Hepatocyte (in vitro differentiated cells): ENCODE measurements around the gene IVD. TPM values are rescaled to one million over a fixed set of nuclear protein-coding genes. Genes with fewer than 3 reads are reported as not detected.

Source experiments
- DNase-seq: peaks from one replicate; pipeline ENCODE4 v3.0.0-alpha.2; 2016; ENCODE audit warnings: low spot score
- H2AFZ ChIP-seq: fragments of 200-600 bp; sonication (generic); 2 replicates; pipeline ENCODE4 v1.6.0; 2016; ENCODE audit warnings: antibody characterized with exemption, mild to moderate bottlenecking
- H3K27ac ChIP-seq: fragments of 200-600 bp; sonication (generic); 2 replicates; pipeline ENCODE4 v1.5.1; 2016; ENCODE audit warnings: mild to moderate bottlenecking
- H3K27me3 ChIP-seq: fragments of 200-600 bp; sonication (generic); 2 replicates; pipeline ENCODE4 v1.6.1; 2016
- H3K36me3 ChIP-seq: fragments of 200-600 bp; sonication (generic); replicated peaks from 2 replicates; pipeline ENCODE4 v1.5.1; 2016; ENCODE audit warnings: low read depth; ENCODE audit not compliant: insufficient read depth
- H3K4me1 ChIP-seq: fragments of 200-600 bp; sonication (generic); 2 replicates; pipeline ENCODE4 v1.5.1; 2016; ENCODE audit warnings: mild to moderate bottlenecking, moderate library complexity; ENCODE audit not compliant: insufficient read depth
- H3K4me2 ChIP-seq: fragments of 200-600 bp; sonication (generic); 2 replicates; pipeline ENCODE4 v1.6.0; 2016
- H3K4me3 ChIP-seq: fragments of 200-600 bp; sonication (generic); 2 replicates; pipeline ENCODE4 v1.5.1; 2016; ENCODE audit warnings: mild to moderate bottlenecking
- H3K79me2 ChIP-seq: fragments of 200-600 bp; sonication (generic); 2 replicates; pipeline ENCODE4 v1.6.0; 2017; ENCODE audit warnings: mild to moderate bottlenecking
- H3K9me2 ChIP-seq: fragments of 200-600 bp; sonication (generic); replicated peaks from 2 replicates; pipeline ENCODE4 v1.6.0; 2017; ENCODE audit warnings: mild to moderate bottlenecking; ENCODE audit not compliant: insufficient read depth
- H3K9me3 ChIP-seq: fragments of 200-600 bp; sonication (generic); 2 replicates; pipeline ENCODE4 v1.5.1; 2016; ENCODE audit warnings: low read depth, mild to moderate bottlenecking
- H4K20me1 ChIP-seq: fragments of 200-600 bp; sonication (generic); 2 replicates; pipeline ENCODE4 v1.6.0; 2016; ENCODE audit warnings: mild to moderate bottlenecking; ENCODE audit not compliant: insufficient read depth, poor library complexity, severe bottlenecking
- CTCF ChIP-seq: fragments of 200-600 bp; sonication (generic); IDR thresholded peaks from 2 replicates; pipeline ENCODE4 v1.5.1; 2016; ENCODE audit warnings: antibody characterized with exemption, mild to moderate bottlenecking; ENCODE audit not compliant: poor library complexity
- EZH2 ChIP-seq: fragments of 200-600 bp; sonication (generic); IDR thresholded peaks from 2 replicates; pipeline ENCODE4 v1.6.1; 2016; ENCODE audit warnings: antibody characterized with exemption, mild to moderate bottlenecking, borderline replicate concordance
- EZH2phosphoT487 ChIP-seq: fragments of 200-600 bp; sonication (generic); IDR thresholded peaks from one replicate; pipeline ENCODE4 v1.6.1; 2018; ENCODE audit warnings: antibody characterized with exemption, mild to moderate bottlenecking, low read depth, moderate library complexity; ENCODE audit not compliant: unreplicated experiment, severe bottlenecking
- WGBS: methylation state at CpG from one replicate; pipeline ENCODE4 v1.1.6; 2016; ENCODE audit warnings: low lambda C conversion rate; ENCODE audit errors: missing lambda C conversion rate; 5-methylcytosine and 5-hydroxymethylcytosine counted together
- polyA plus RNA-seq: library from polyadenylated mRNA; unstranded; fragments of >200 nt; fragmentation: Nextera tagmentation; extraction: Ambion mirVana; gene quantifications from 2 replicates; pipeline ENCODE4 v1.2.1, GENCODE V29; 2016
- total RNA-seq: library from RNA; depleted of rRNA; stranded (reverse); fragments of >200 nt; gene quantifications from 2 replicates; pipeline ENCODE4 v1.2.3, GENCODE V29; 2014

The IVD gene
- total and polyA plus RNA-seq, 2 experiments from 2014 or later = 31.5 to 71.6 TPM

GRCh38 chr15:40416056-40416455 is 10.5 kb downstream of the IVD start:
- H4K20me1 ChIP-seq = no peaks in the 10 kb centered on the region
- no peaks in the 10 kb centered on the region for H3K9me3 ChIP-seq
- 94% methylated on average over 14 of the region's 14 CpGs for WGBS
- no peak overlapping the region for H3K27ac ChIP-seq
- no peaks in the 10 kb centered on the region for H3K79me2 ChIP-seq
- DNase-seq = no peak
- no peak for TF ChIP-seq CTCF
- TF ChIP-seq EZH2 = no peak
- TF ChIP-seq EZH2phosphoT487 = no peak
- no peak overlapping the region for H3K4me2 ChIP-seq
- no peaks in the 10 kb centered on the region for H3K27me3 ChIP-seq
- H3K4me1 ChIP-seq = no peaks in the 10 kb centered on the region
- H3K9me2 ChIP-seq = no peaks in the 10 kb centered on the region
- no peak overlapping the region for H2AFZ ChIP-seq
- no peak overlapping the region for H3K4me3 ChIP-seq
- no peaks in the 10 kb centered on the region for H3K36me3 ChIP-seq

GRCh38 chr15:40418126-40418525 is 12.5 kb downstream of the IVD start:
- Histone ChIP-seq H3K9me2 (no peaks in the 10 kb centered on the region), H3K27ac (no peak overlapping the region), H3K4me3 (no peak overlapping the region), H3K9me3 (no peaks in the 10 kb centered on the region), H3K4me1 (peaks cover 5% of the 10 kb centered on the region), H3K79me2 (no peaks in the 10 kb centered on the region), H3K4me2 (no peak overlapping the region), H3K36me3 (no peaks in the 10 kb centered on the region), H3K27me3 (no peaks in the 10 kb centered on the region), H4K20me1 (no peaks in the 10 kb centered on the region), H2AFZ (no peak overlapping the region)
- TF ChIP-seq EZH2 (no peak), CTCF (no peak), EZH2phosphoT487 (no peak)
- no peak for DNase-seq
- WGBS = 95% methylated on average over 10 of the region's 10 CpGs

- no peak overlapping the region for H3K27ac ChIP-seq
- no peaks in the 10 kb centered on the region for H3K9me3 ChIP-seq
- DNase-seq = no peak
- H3K79me2 ChIP-seq = no peaks in the 10 kb centered on the region
- H3K4me2 ChIP-seq = no peak overlapping the region
- no peak for TF ChIP-seq CTCF
- TF ChIP-seq EZH2 = no peak
- no peak for TF ChIP-seq EZH2phosphoT487
- H3K27me3 ChIP-seq = no peaks in the 10 kb centered on the region
- no peaks in the 10 kb centered on the region for H3K36me3 ChIP-seq
- no peak overlapping the region for H2AFZ ChIP-seq
- no peak overlapping the region for H3K4me3 ChIP-seq
- peaks cover 5% of the 10 kb centered on the region for H3K4me1 ChIP-seq
- no peaks in the 10 kb centered on the region for H3K9me2 ChIP-seq
- H4K20me1 ChIP-seq = no peaks in the 10 kb centered on the region
- 92% methylated on average over 11 of the region's 11 CpGs for WGBS
Observed at GRCh38 chr15:40420071-40420713, 14.6 kb downstream of the IVD start.
